ENCODE measurements around the gene ADAMTSL3.

Gene ADAMTSL3

DNA sequence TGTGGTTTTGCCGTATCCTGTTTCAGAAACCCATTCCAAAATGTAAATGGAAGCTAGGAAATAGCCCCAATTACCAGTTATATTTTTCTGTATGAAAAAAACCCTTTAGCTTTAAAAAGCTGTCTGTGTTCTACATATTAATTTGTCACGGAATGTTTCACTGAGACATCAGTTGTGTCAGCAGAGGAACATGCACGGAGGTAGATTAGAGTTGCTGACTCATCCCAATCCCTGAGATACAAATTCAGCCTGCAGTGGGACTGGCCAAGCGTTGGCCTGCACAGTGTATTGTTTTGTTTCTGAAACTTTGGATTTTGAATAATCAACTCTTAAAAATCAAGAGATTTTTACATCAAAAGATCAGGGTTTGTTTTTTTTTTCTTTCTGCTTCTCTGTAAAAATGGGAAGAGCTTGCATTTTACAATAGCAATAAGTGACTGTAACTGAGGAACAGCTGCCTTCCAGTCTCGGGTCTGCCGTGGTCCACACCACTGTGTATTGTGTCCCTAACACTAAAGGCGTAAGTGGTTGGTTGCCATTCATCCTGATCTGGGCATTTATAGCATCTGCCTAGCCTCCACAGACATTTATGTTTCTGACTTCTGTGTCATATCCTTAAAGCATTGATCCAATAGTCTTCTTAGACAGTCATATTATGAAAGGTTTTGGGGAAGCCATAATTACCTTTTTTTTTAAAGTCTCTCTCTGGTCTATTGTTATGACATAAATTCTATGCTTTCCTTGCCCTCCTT, 218.1 kb downstream of the ADAMTSL3 start:
- no peak overlapping the region for H2AFZ ChIP-seq (ENCODE audit: low read length)
- H3K4me2 ChIP-seq (ENCODE audit: low read depth, low read length, poor library complexity, severe bottlenecking) = no peak overlapping the region
- H3F3A ChIP-seq (ENCODE audit: low read depth) = no peaks in the 10 kb centered on the region
- H3K36me3 ChIP-seq (ENCODE audit: insufficient read depth, low read length) = no peaks in the 10 kb centered on the region
- H3K9ac ChIP-seq (ENCODE audit: low read depth, low read length, poor library complexity, severe bottlenecking) = no peak overlapping the region
- TF ChIP-seq EZH2phosphoT487 (IDR thresholded peaks at IDR 0.05; ENCODE audit: borderline replicate concordance) (no peak), CTCF (conservative IDR thresholded peaks at IDR 0.05; ENCODE audit: low read length) (no peak)
- no peak overlapping the region for H3K4me3 ChIP-seq (ENCODE audit: low read length, poor library complexity, severe bottlenecking)
- no peaks in the 10 kb centered on the region for H3K9me2 ChIP-seq (replicated peaks; ENCODE audit: low read depth, low read length)
- H3K4me1 ChIP-seq (ENCODE audit: insufficient read depth, low read length, poor library complexity, severe bottlenecking) = no peaks in the 10 kb centered on the region
- no peaks in the 10 kb centered on the region for H3K9me3 ChIP-seq (ENCODE audit: insufficient read depth, low read depth, low read length)
- no peaks in the 10 kb centered on the region for H4K20me1 ChIP-seq (ENCODE audit: insufficient read depth, low read length, poor library complexity, severe bottlenecking)
- no peaks in the 10 kb centered on the region for H3K79me2 ChIP-seq (ENCODE audit: insufficient read depth, low read length)
- H3K27me3 ChIP-seq (ENCODE audit: insufficient read depth, low read length, poor library complexity, severe bottlenecking) = no peaks in the 10 kb centered on the region

GRCh38 chr15:83873966-83874365, 220.0 kb downstream of the ADAMTSL3 start:
- Histone ChIP-seq H3K4me2 (ENCODE audit: low read depth, low read length, poor library complexity, severe bottlenecking) (no peak overlapping the region), H4K20me1 (ENCODE audit: insufficient read depth, low read length, poor library complexity, severe bottlenecking) (no peaks in the 10 kb centered on the region), H3K4me1 (ENCODE audit: insufficient read depth, low read length, poor library complexity, severe bottlenecking) (no peaks in the 10 kb centered on the region), H3K4me3 (ENCODE audit: low read length, poor library complexity, severe bottlenecking) (no peak overlapping the region), H3K9me2 (replicated peaks; ENCODE audit: low read depth, low read length) (no peaks in the 10 kb centered on the region), H3F3A (ENCODE audit: low read depth) (no peaks in the 10 kb centered on the region), H3K36me3 (ENCODE audit: insufficient read depth, low read length) (no peaks in the 10 kb centered on the region), H3K79me2 (ENCODE audit: insufficient read depth, low read length) (no peaks in the 10 kb centered on the region), H3K9ac (ENCODE audit: low read depth, low read length, poor library complexity, severe bottlenecking) (no peak overlapping the region), H3K27me3 (ENCODE audit: insufficient read depth, low read length, poor library complexity, severe bottlenecking) (no peaks in the 10 kb centered on the region), H3K9me3 (ENCODE audit: insufficient read depth, low read depth, low read length) (no peaks in the 10 kb centered on the region), H2AFZ (ENCODE audit: low read length) (no peak overlapping the region)
- no peak for TF ChIP-seq CTCF (conservative IDR thresholded peaks at IDR 0.05; ENCODE audit: low read length)

- Histone ChIP-seq H3K4me1 (ENCODE audit: insufficient read depth, low read length, poor library complexity, severe bottlenecking) (no peaks in the 10 kb centered on the region), H3K9me3 (ENCODE audit: insufficient read depth, low read depth, low read length) (no peaks in the 10 kb centered on the region), H3K9ac (ENCODE audit: low read depth, low read length, poor library complexity, severe bottlenecking) (no peak overlapping the region), H3K79me2 (ENCODE audit: insufficient read depth, low read length) (no peaks in the 10 kb centered on the region), H3K36me3 (ENCODE audit: insufficient read depth, low read length) (no peaks in the 10 kb centered on the region), H3K4me2 (ENCODE audit: low read depth, low read length, poor library complexity, severe bottlenecking) (no peak overlapping the region), H3F3A (ENCODE audit: low read depth) (no peaks in the 10 kb centered on the region), H4K20me1 (ENCODE audit: insufficient read depth, low read length, poor library complexity, severe bottlenecking) (no peaks in the 10 kb centered on the region), H2AFZ (ENCODE audit: low read length) (no peak overlapping the region), H3K4me3 (ENCODE audit: low read length, poor library complexity, severe bottlenecking) (no peak overlapping the region), H3K27me3 (ENCODE audit: insufficient read depth, low read length, poor library complexity, severe bottlenecking) (no peaks in the 10 kb centered on the region), H3K9me2 (replicated peaks; ENCODE audit: low read depth, low read length) (no peaks in the 10 kb centered on the region)
- no peak for TF ChIP-seq CTCF (conservative IDR thresholded peaks at IDR 0.05; ENCODE audit: low read length)
- TF ChIP-seq EZH2phosphoT487 (IDR thresholded peaks at IDR 0.05; ENCODE audit: borderline replicate concordance) = no peak
These were observed 226.6 kb downstream of the ADAMTSL3 start for GRCh38 chr15:83880529-83880928.
